ENCODE data around the gene YIF1A. TPM values are rescaled to one million over a fixed set of nuclear protein-coding genes. Genes with fewer than 3 reads are reported as not detected.
A peak's percentile ranks its signal among the peaks of the same experiment; 100 is the strongest.

The YIF1A gene
- total and polyA plus RNA-seq, 10 donors, result 34.7 to 60.1 (median 47.9) TPM

GRCh38 chr11:66262191-66262590, 26.8 kb downstream of the YIF1A start:
- peaks cover 0 to 67% (median 20%) of the 10 kb centered on the region in 6 donors for H3K36me3 ChIP-seq
- no peaks in the 10 kb centered on the region for H3K9me3 ChIP-seq
- 91 to 96% (median 94%) methylated on average over 4 to 5 of the region's 5 CpGs for WGBS, 5 donors
- no peak overlapping the region for H3K27ac ChIP-seq
- H3K4me3 ChIP-seq, result no peak overlapping the region
- intact Hi-C loops (cut with DNase I; ENCODE audit: low total_unique reads), result no loop called here
- H3K27me3 ChIP-seq (replicated peaks in 1 of 7), result peaks cover 0 to 8% (median 0%) of the 10 kb centered on the region in 7 donors
- H3K4me1 ChIP-seq, result peaks cover 8 to 40% (median 22%) of the 10 kb centered on the region in 6 donors
- DNase-seq, result no peak
- TF ChIP-seq POLR2A (IDR thresholded peaks at IDR 0.05) (no peak), POLR2AphosphoS5 (IDR thresholded peaks at IDR 0.05) (no peak), CTCF (IDR thresholded peaks at IDR 0.05 in 8 of 11, conservative IDR thresholded peaks at IDR 0.05 in 3 of 11) (no peak)

- intact Hi-C loops (cut with DNase I; ENCODE audit: low total_unique reads), result no loop called here
- peaks cover 5 to 40% (median 22%) of the 10 kb centered on the region in 6 donors for H3K4me1 ChIP-seq
- H3K36me3 ChIP-seq, result peaks cover 0 to 67% (median 20%) of the 10 kb centered on the region in 6 donors
- WGBS, 5 donors, result 95 to 97% (median 97%) methylated on average over 14 to 16 of the region's 16 CpGs
- DNase-seq, result peak; percentile 73
- no peaks in the 10 kb centered on the region for H3K9me3 ChIP-seq
- peaks cover 0 to 13% (median 0%) of the 10 kb centered on the region in 7 donors for H3K27me3 ChIP-seq (replicated peaks in 1 of 7)
- H3K4me3 ChIP-seq, result no peak overlapping the region
- peak in 1 of 3 donors; percentile 11 for TF ChIP-seq POLR2AphosphoS5 (IDR thresholded peaks at IDR 0.05)
- no peak for TF ChIP-seq POLR2A (IDR thresholded peaks at IDR 0.05)
- H3K27ac ChIP-seq, result no peak overlapping the region
Observed at GRCh38 chr11:66261578-66261977, 27.4 kb downstream of the YIF1A start.

- no peak for TF ChIP-seq CTCF (IDR thresholded peaks at IDR 0.05 in 8 of 11, conservative IDR thresholded peaks at IDR 0.05 in 3 of 11)
- Histone ChIP-seq H3K27ac (no peak overlapping the region), H3K4me1 (peaks cover 5 to 42% (median 25%) of the 10 kb centered on the region in 6 donors), H3K36me3 (peaks cover 0 to 52% (median 20%) of the 10 kb centered on the region in 6 donors), H3K4me3 (no peak overlapping the region), H3K9me3 (no peaks in the 10 kb centered on the region), H3K27me3 (replicated peaks in 1 of 7) (peaks cover 0 to 15% (median 0%) of the 10 kb centered on the region in 7 donors)
- DNase-seq, result no peak
- intact Hi-C loops (cut with DNase I; ENCODE audit: low total_unique reads), result no loop called here
- WGBS, 5 donors, result 87 to 97% (median 91%) methylated on average over 4 of the region's 4 CpGs
Observed at GRCh38 chr11:66259956-66260355, 29.0 kb downstream of the YIF1A start.

GRCh38 chr11:66259225-66259624, 29.7 kb downstream of the YIF1A start:
- intact Hi-C loops (cut with DNase I; ENCODE audit: low total_unique reads), result no loop called here
- Histone ChIP-seq H3K4me3 (no peak overlapping the region), H3K4me1 (peaks cover 5 to 42% (median 25%) of the 10 kb centered on the region in 6 donors), H3K36me3 (peaks cover 0 to 45% (median 20%) of the 10 kb centered on the region in 6 donors), H3K9me3 (no peaks in the 10 kb centered on the region), H3K27ac (no peak overlapping the region), H3K27me3 (replicated peaks in 1 of 7) (peaks cover 0 to 15% (median 0%) of the 10 kb centered on the region in 7 donors)
- TF ChIP-seq POLR2AphosphoS5 (IDR thresholded peaks at IDR 0.05) (no peak), POLR2A (IDR thresholded peaks at IDR 0.05) (no peak), CTCF (IDR thresholded peaks at IDR 0.05 in 8 of 11, conservative IDR thresholded peaks at IDR 0.05 in 3 of 11) (no peak)
- 94 to 100% (median 96%) methylated on average over 2 of the region's 2 CpGs for WGBS, 5 donors
- DNase-seq, result no peak
